Right cardiac atrium (tissue), 5 donors: ENCODE results near the gene MAPK13. TPM values are rescaled to one million over a fixed set of nuclear protein-coding genes. Genes with fewer than 3 reads are reported as not detected.

Experiments used
- ATAC-seq, 2 donors: fragments of 200-7000 bp; cut with Tn5 transposase; one replicate each; pipeline versions ENCODE4 v1.8.0 to v1.9.1; 2020; ENCODE audit warnings: moderate library complexity in 2 of 2, mild to moderate bottlenecking in 1 of 2
- DNase-seq, 3 donors: peaks; one replicate each; pipeline ENCODE4 v3.0.0-alpha.2; 2020
- H3K27ac ChIP-seq: one replicate; pipeline ENCODE4 v1.5.1; 2013; ENCODE audit warnings: mild to moderate bottlenecking, low read length, control low read depth, moderate library complexity
- H3K27me3 ChIP-seq: one replicate; pipeline ENCODE4 v1.6.1; 2013; ENCODE audit not compliant: control insufficient read depth, insufficient read depth
- H3K4me1 ChIP-seq: one replicate; pipeline ENCODE4 v1.6.1; 2013; ENCODE audit warnings: low read length; ENCODE audit not compliant: control insufficient read depth, insufficient read depth
- H3K4me3 ChIP-seq: one replicate; pipeline ENCODE4 v1.5.1; 2013; ENCODE audit warnings: low read length, control low read depth
- H3K9me3 ChIP-seq: one replicate; pipeline ENCODE4 v1.6.1; 2013; ENCODE audit warnings: low read length; ENCODE audit not compliant: control insufficient read depth
- WGBS: extraction: QIAGEN DNeasy Blood & Tissue Kit; methylation state at CpG from one replicate; pipeline ENCODE4 v1.1.7; 2013; 5-methylcytosine and 5-hydroxymethylcytosine counted together
- intact Hi-C, 4 donors: fragments of 100-400 bp; cut with DNase I; formaldehyde crosslinking; loops; one replicate each; pipeline versions ENCODE4 v1.11.0 to v1.14.0; 2022 to 2023
- polyA plus RNA-seq: library from polyadenylated mRNA; stranded (reverse); fragments of 200-250 nt; gene quantifications from one replicate; pipeline ENCODE4 v1.2.3, GENCODE V29; 2013
- total RNA-seq, 4 donors: library from RNA; stranded (reverse); fragmentation: NEBNext Ultra II Directional; extraction: Animal tissue kit (Norgen Biotek cat#: 25700); gene quantifications; one replicate each; pipeline ENCODE4 v1.2.1, GENCODE V29; 2021
- donor health status: healthy with polysubstance abuse.
- donor health status: DM: no; HTN: yes; CAD: no.
- donor health status: DM: no; HTN: no; CAD: no.
- donor health status: DM: no; HTN: yes; CAD: no; lungs with severe emphysema.
- donor health status: DM: yes; HTN: yes; CAD: no.

The MAPK13 gene
- total and polyA plus RNA-seq, 5 donors: 1.4 to 4.0 (median 2.1) TPM

GRCh38 chr6:36136551-36136950, 6.2 kb downstream of the MAPK13 start:
- DNase-seq (no peak), ATAC-seq (no peak)
- no peaks in the 10 kb centered on the region for H3K9me3 ChIP-seq
- H3K4me1 ChIP-seq: peaks cover 2% of the 10 kb centered on the region
- no peak overlapping the region for H3K27ac ChIP-seq
- intact Hi-C loops: no loop called here
- no peaks in the 10 kb centered on the region for H3K27me3 ChIP-seq
- 94% methylated on average over 12 of the region's 12 CpGs for whole genome bisulfite sequencing
- no peak overlapping the region for H3K4me3 ChIP-seq

GRCh38 chr6:36138667-36139066, 8.4 kb downstream of the MAPK13 start:
- 90% methylated on average over 15 of the region's 15 CpGs for WGBS
- H3K27me3 ChIP-seq: no peaks in the 10 kb centered on the region
- H3K9me3 ChIP-seq: no peaks in the 10 kb centered on the region
- ATAC-seq (no peak), DNase-seq (no peak)
- H3K4me1 ChIP-seq: no peaks in the 10 kb centered on the region
- no peak overlapping the region for H3K4me3 ChIP-seq
- H3K27ac ChIP-seq: no peak overlapping the region
- intact Hi-C loops: no loop called here

- no peaks in the 10 kb centered on the region for H3K27me3 ChIP-seq
- intact Hi-C loops: no loop called here
- DNase-seq: peak in 1 of 3 donors; percentile 53
- no peaks in the 10 kb centered on the region for H3K4me1 ChIP-seq
- no peak for ATAC-seq
- H3K27ac ChIP-seq: no peak overlapping the region
- WGBS: 64% methylated on average over 7 of the region's 7 CpGs
- no peak overlapping the region for H3K4me3 ChIP-seq
- H3K9me3 ChIP-seq: no peaks in the 10 kb centered on the region
Measured at GRCh38 chr6:36139431-36139830, 9.1 kb downstream of the MAPK13 start.

- Histone ChIP-seq H3K27ac (no peak overlapping the region), H3K4me3 (no peak overlapping the region), H3K4me1 (no peaks in the 10 kb centered on the region), H3K9me3 (no peaks in the 10 kb centered on the region), H3K27me3 (no peaks in the 10 kb centered on the region)
- ATAC-seq: no peak
- 52% methylated on average over 8 of the region's 8 CpGs for WGBS
- intact Hi-C loops: no loop called here
- no peak for DNase-seq
Measured at GRCh38 chr6:36139991-36140710, 9.8 kb downstream of the MAPK13 start.

GRCh38 chr6:36141091-36141490, 10.8 kb downstream of the MAPK13 start:
- Histone ChIP-seq H3K9me3 (no peaks in the 10 kb centered on the region), H3K27ac (no peak overlapping the region), H3K27me3 (no peaks in the 10 kb centered on the region), H3K4me1 (no peaks in the 10 kb centered on the region), H3K4me3 (no peak overlapping the region)
- WGBS: 96% methylated on average over 4 of the region's 4 CpGs
- no peak for DNase-seq
- intact Hi-C loops: no loop called here
- ATAC-seq: no peak

- 95% methylated on average over 4 of the region's 4 CpGs for WGBS
- no peaks in the 10 kb centered on the region for H3K9me3 ChIP-seq
- intact Hi-C loops: no loop called here
- H3K4me3 ChIP-seq: no peak overlapping the region
- H3K4me1 ChIP-seq: no peaks in the 10 kb centered on the region
- no peaks in the 10 kb centered on the region for H3K27me3 ChIP-seq
- ATAC-seq (no peak), DNase-seq (no peak)
- H3K27ac ChIP-seq: no peak overlapping the region
Measured at GRCh38 chr6:36141961-36142360, 11.6 kb downstream of the MAPK13 start.

GRCh38 chr6:36142971-36143838, 12.9 kb downstream of the MAPK13 start:
- DNase-seq: no peak
- Histone ChIP-seq H3K27me3 (no peaks in the 10 kb centered on the region), H3K4me1 (no peaks in the 10 kb centered on the region), H3K27ac (no peak overlapping the region), H3K9me3 (no peaks in the 10 kb centered on the region), H3K4me3 (no peak overlapping the region)
- ATAC-seq: no peak
- intact Hi-C loops: no loop called here
- 91% methylated on average over 13 of the region's 13 CpGs for WGBS

- intact Hi-C loops: no loop called here
- WGBS: 72% methylated on average over 4 of the region's 4 CpGs
Measured at GRCh38 chr6:36145495-36145894, 15.2 kb downstream of the MAPK13 start.

GRCh38 chr6:36147294-36147693, 17.0 kb downstream of the MAPK13 start:
- WGBS: 88% methylated on average over 3 of the region's 3 CpGs
- Histone ChIP-seq H3K27me3 (no peaks in the 10 kb centered on the region), H3K4me1 (no peaks in the 10 kb centered on the region), H3K27ac (no peak overlapping the region), H3K9me3 (no peaks in the 10 kb centered on the region), H3K4me3 (no peak overlapping the region)
- intact Hi-C loops: no loop called here
- no peak for DNase-seq
- ATAC-seq: no peak

More at GRCh38 chr6:36145495-36145894, 15.2 kb downstream of the MAPK13 start:
- H3K27me3 ChIP-seq: no peaks in the 10 kb centered on the region
- ATAC-seq: no peak
- no peak for DNase-seq
- no peaks in the 10 kb centered on the region for H3K4me1 ChIP-seq
- H3K4me3 ChIP-seq: no peak overlapping the region
- H3K27ac ChIP-seq: no peak overlapping the region
- no peaks in the 10 kb centered on the region for H3K9me3 ChIP-seq

- intact Hi-C loops: no loop called here
- no peak for ATAC-seq
- Histone ChIP-seq H3K4me1 (no peaks in the 10 kb centered on the region), H3K27me3 (no peaks in the 10 kb centered on the region), H3K9me3 (no peaks in the 10 kb centered on the region), H3K4me3 (no peak overlapping the region), H3K27ac (no peak overlapping the region)
- DNase-seq: no peak
Measured at GRCh38 chr6:36149476-36149875, 19.2 kb downstream of the MAPK13 start.

- intact Hi-C loops: no loop called here
- Histone ChIP-seq H3K27ac (no peak overlapping the region), H3K4me1 (no peaks in the 10 kb centered on the region), H3K27me3 (no peaks in the 10 kb centered on the region), H3K9me3 (no peaks in the 10 kb centered on the region), H3K4me3 (no peak overlapping the region)
- no peak for ATAC-seq
- DNase-seq: no peak
- 56% methylated on average over 3 of the region's 3 CpGs for WGBS
Measured at GRCh38 chr6:36150283-36150682, 20.0 kb downstream of the MAPK13 start.
